Measurements from ENCODE around the gene ERC2. TPM values are rescaled to one million over a fixed set of nuclear protein-coding genes. Genes with fewer than 3 reads are reported as not detected.

Gene ERC2
- total RNA-seq, 1 donor: 0.36 TPM

DNA sequence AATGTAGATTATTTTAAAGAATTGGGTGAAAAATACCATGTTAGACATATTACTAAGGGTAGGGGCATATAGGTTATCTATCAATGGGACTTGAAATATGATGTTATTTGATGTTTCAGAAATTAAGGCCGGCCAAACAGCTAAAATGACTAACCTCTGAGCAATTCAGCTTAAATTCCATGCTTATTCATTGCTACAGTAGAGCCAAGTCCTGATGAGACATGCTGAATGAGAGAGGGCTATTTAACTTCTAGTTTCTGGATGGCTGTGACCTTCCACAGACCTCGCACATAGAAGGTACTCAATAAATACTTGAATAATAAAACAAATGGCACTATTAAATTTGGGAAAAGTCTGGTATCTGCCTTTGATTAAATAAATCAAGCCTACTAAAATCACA, 805.6 kb downstream of the ERC2 start:
- peaks cover 9% of the 10 kb centered on the region for H3K4me1 ChIP-seq (ENCODE audit: insufficient read depth, low read length)
- no peaks in the 10 kb centered on the region for H3K36me3 ChIP-seq (ENCODE audit: insufficient read depth, low read length)
- no peaks in the 10 kb centered on the region for H3K79me2 ChIP-seq (ENCODE audit: insufficient read depth, low read length)
- no peak overlapping the region for H2AFZ ChIP-seq (ENCODE audit: low read length)
- H3K9me3 ChIP-seq (ENCODE audit: low read depth, low read length): no peaks in the 10 kb centered on the region
- no peaks in the 10 kb centered on the region for H3K27me3 ChIP-seq (ENCODE audit: insufficient read depth, low read length)
- H4K20me1 ChIP-seq (ENCODE audit: insufficient read depth, low read length): no peaks in the 10 kb centered on the region
- H3K4me3 ChIP-seq (ENCODE audit: insufficient read depth, low read length): no peak overlapping the region
- H3K4me2 ChIP-seq (ENCODE audit: insufficient read depth, low read length): no peak overlapping the region
- TF ChIP-seq, protein P1, sequence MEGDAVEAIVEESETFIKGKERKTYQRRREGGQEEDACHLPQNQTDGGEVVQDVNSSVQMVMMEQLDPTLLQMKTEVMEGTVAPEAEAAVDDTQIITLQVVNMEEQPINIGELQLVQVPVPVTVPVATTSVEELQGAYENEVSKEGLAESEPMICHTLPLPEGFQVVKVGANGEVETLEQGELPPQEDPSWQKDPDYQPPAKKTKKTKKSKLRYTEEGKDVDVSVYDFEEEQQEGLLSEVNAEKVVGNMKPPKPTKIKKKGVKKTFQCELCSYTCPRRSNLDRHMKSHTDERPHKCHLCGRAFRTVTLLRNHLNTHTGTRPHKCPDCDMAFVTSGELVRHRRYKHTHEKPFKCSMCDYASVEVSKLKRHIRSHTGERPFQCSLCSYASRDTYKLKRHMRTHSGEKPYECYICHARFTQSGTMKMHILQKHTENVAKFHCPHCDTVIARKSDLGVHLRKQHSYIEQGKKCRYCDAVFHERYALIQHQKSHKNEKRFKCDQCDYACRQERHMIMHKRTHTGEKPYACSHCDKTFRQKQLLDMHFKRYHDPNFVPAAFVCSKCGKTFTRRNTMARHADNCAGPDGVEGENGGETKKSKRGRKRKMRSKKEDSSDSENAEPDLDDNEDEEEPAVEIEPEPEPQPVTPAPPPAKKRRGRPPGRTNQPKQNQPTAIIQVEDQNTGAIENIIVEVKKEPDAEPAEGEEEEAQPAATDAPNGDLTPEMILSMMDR (IDR thresholded peaks at IDR 0.05; ENCODE audit: extremely low read depth, low read depth, low read length): no peak
- no peak overlapping the region for H3K27ac ChIP-seq (ENCODE audit: low read depth, low read length)
- peak; percentile 72 for DNase-seq (ENCODE audit: insufficient read length, low spot score, missing footprints)

DNA sequence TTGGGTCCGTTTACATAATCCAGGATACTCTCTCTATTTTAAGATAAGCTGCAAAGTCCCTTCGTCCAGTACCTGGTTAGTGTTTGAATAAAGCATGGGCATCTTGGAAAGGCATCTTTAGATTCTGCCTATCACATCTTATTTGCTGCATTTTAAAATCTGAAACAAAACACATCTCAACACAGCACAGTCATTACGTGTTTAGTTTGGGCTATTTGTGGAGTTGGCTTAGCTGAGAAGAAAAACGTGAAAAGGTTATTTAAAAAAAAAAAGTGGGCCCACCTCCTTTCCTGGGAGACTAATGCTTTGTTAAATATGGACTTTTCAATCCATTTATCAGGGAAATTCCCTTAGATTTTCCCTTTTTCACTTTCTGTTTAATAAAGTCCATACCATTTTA, 806.7 kb downstream of the ERC2 start:
- Histone ChIP-seq H4K20me1 (ENCODE audit: insufficient read depth, low read length) (no peaks in the 10 kb centered on the region), H3K27me3 (ENCODE audit: insufficient read depth, low read length) (no peaks in the 10 kb centered on the region), H3K4me1 (ENCODE audit: insufficient read depth, low read length) (peaks cover 9% of the 10 kb centered on the region), H3K79me2 (ENCODE audit: insufficient read depth, low read length) (no peaks in the 10 kb centered on the region), H3K4me3 (ENCODE audit: insufficient read depth, low read length) (no peak overlapping the region), H3K4me2 (ENCODE audit: insufficient read depth, low read length) (no peak overlapping the region), H2AFZ (ENCODE audit: low read length) (no peak overlapping the region), H3K27ac (ENCODE audit: low read depth, low read length) (no peak overlapping the region), H3K9me3 (ENCODE audit: low read depth, low read length) (no peaks in the 10 kb centered on the region), H3K36me3 (ENCODE audit: insufficient read depth, low read length) (no peaks in the 10 kb centered on the region)
- no peak for DNase-seq (ENCODE audit: insufficient read length, low spot score, missing footprints)
- TF ChIP-seq, protein P1 (IDR thresholded peaks at IDR 0.05; ENCODE audit: extremely low read depth, low read depth, low read length): no peak

DNA sequence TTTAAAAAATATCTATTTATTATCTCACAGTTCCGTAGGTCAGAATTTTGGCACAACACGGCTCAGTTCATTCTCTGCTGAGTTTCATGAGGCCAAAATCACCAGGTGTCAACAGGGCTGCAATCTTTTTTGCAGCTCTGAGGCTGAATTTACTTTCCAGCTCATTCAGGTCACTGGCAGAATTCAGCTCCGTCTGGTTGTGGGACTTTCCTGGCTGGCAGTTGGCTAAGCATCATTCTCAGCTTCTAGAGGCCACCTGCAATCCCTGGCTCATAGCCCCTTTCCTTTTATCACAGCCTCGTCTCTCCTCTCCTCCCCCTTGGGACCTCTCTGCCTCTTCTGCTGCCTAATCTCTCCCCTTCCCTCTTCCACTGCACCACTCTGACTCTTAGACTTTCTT, 807.1 kb downstream of the ERC2 start:
- TF ChIP-seq, protein P1 (IDR thresholded peaks at IDR 0.05; ENCODE audit: extremely low read depth, low read depth, low read length): no peak
- Histone ChIP-seq H3K4me3 (ENCODE audit: insufficient read depth, low read length) (no peak overlapping the region), H3K36me3 (ENCODE audit: insufficient read depth, low read length) (no peaks in the 10 kb centered on the region), H4K20me1 (ENCODE audit: insufficient read depth, low read length) (no peaks in the 10 kb centered on the region), H3K4me1 (ENCODE audit: insufficient read depth, low read length) (peaks cover 9% of the 10 kb centered on the region), H3K27ac (ENCODE audit: low read depth, low read length) (no peak overlapping the region), H3K79me2 (ENCODE audit: insufficient read depth, low read length) (no peaks in the 10 kb centered on the region), H3K4me2 (ENCODE audit: insufficient read depth, low read length) (no peak overlapping the region), H3K27me3 (ENCODE audit: insufficient read depth, low read length) (no peaks in the 10 kb centered on the region), H3K9me3 (ENCODE audit: low read depth, low read length) (no peaks in the 10 kb centered on the region), H2AFZ (ENCODE audit: low read length) (no peak overlapping the region)
- DNase-seq (ENCODE audit: insufficient read length, low spot score, missing footprints): no peak

DNA sequence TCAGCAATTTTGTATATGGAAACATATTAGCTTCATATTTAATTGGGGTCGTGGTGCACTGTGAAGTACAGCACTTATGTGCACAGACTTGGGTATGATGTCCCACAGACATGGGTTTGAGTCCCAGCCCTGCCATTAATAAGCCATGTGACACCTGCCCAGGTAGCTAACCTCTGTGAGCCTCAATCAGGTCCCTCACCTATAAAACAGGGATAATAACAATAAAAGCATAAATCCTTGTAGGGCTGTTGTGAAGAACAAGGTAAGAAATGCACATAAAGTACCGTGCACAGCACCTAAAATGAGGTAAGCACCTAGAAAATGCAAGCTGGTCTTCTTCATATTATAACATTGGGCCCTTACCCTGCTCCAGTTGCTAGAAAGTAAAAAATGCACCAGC, 807.6 kb downstream of the ERC2 start:
- no peak overlapping the region for H3K4me3 ChIP-seq (ENCODE audit: insufficient read depth, low read length)
- no peaks in the 10 kb centered on the region for H4K20me1 ChIP-seq (ENCODE audit: insufficient read depth, low read length)
- H3K27ac ChIP-seq (ENCODE audit: low read depth, low read length): no peak overlapping the region
- H2AFZ ChIP-seq (ENCODE audit: low read length): no peak overlapping the region
- no peak for DNase-seq (ENCODE audit: insufficient read length, low spot score, missing footprints)
- peaks cover 9% of the 10 kb centered on the region for H3K4me1 ChIP-seq (ENCODE audit: insufficient read depth, low read length)
- no peaks in the 10 kb centered on the region for H3K79me2 ChIP-seq (ENCODE audit: insufficient read depth, low read length)
- H3K27me3 ChIP-seq (ENCODE audit: insufficient read depth, low read length): no peaks in the 10 kb centered on the region
- no peaks in the 10 kb centered on the region for H3K36me3 ChIP-seq (ENCODE audit: insufficient read depth, low read length)
- TF ChIP-seq, protein P1 (IDR thresholded peaks at IDR 0.05; ENCODE audit: extremely low read depth, low read depth, low read length): no peak
- H3K4me2 ChIP-seq (ENCODE audit: insufficient read depth, low read length): no peak overlapping the region
- H3K9me3 ChIP-seq (ENCODE audit: low read depth, low read length): no peaks in the 10 kb centered on the region

All from osteoblast (primary cell).